PC-3 (cell line): ENCODE results near the gene IL21R. TPM values are rescaled to one million over a fixed set of nuclear protein-coding genes. Genes with fewer than 3 reads are reported as not detected.

Experiments used
- ATAC-seq: fragments of 200-7000 bp; cut with Tn5 transposase; 2 replicates; pipeline ENCODE4 v1.9.1; 2020; ENCODE audit warnings: mild to moderate bottlenecking, moderate library complexity
- BruUV-seq: library from RNA; stranded (reverse); fragments of 400-500 nt; replicated peaks from 2 replicates; lab custom pipeline; 2021; lab: Mats Ljungman, UMichigan
- CTCF ChIA-PET: fragments of 300-600 bp; sonication (Branson Sonifier 250); formaldehyde crosslinking; loops from one replicate; lab custom pipeline; 2022; ENCODE audit warnings: antibody characterized with exemption; lab: Charles Lee
- POLR2A ChIA-PET: fragments of 300-600 bp; sonication (Branson Sonifier 250); formaldehyde crosslinking; loops from one replicate; lab custom pipeline; 2022; ENCODE audit warnings: antibody characterized with exemption; ENCODE audit not compliant: unreplicated experiment; lab: Charles Lee
- DNase-seq: peaks from one replicate; pipeline ENCODE4 v3.0.0-alpha.2; 2015
- H2AFZ ChIP-seq: fragments of 300-600 bp; sonication (generic); 2 replicates; pipeline ENCODE4 v1.6.0; 2016; ENCODE audit warnings: antibody characterized with exemption, low read length
- H3F3A ChIP-seq: fragments of 300-600 bp; sonication (generic); one replicate; pipeline ENCODE4 v1.6.0; 2017; ENCODE audit warnings: antibody characterized with exemption, low read length, control low read depth, mild to moderate bottlenecking; ENCODE audit not compliant: unreplicated experiment
- H3K27ac ChIP-seq: fragments of 300-600 bp; sonication (generic); 2 replicates; pipeline ENCODE4 v1.5.1; 2016; ENCODE audit warnings: mild to moderate bottlenecking, low read length
- H3K27me3 ChIP-seq: fragments of 300-600 bp; sonication (generic); 2 replicates; pipeline ENCODE4 v1.6.1; 2016; ENCODE audit warnings: low read length, mixed read lengths
- H3K36me3 ChIP-seq: fragments of 300-600 bp; sonication (generic); 2 replicates; pipeline ENCODE4 v1.6.1; 2016; ENCODE audit warnings: low read depth, mixed run types, low read length, mixed read lengths
- H3K4me1 ChIP-seq: fragments of 300-600 bp; sonication (generic); 2 replicates; pipeline ENCODE4 v1.5.1; 2016; ENCODE audit warnings: low read length; ENCODE audit not compliant: insufficient read depth
- H3K4me2 ChIP-seq: fragments of 300-600 bp; sonication (generic); 2 replicates; pipeline ENCODE4 v1.6.0; 2016; ENCODE audit warnings: low read length
- H3K4me3 ChIP-seq: fragments of 300-600 bp; sonication (generic); 2 replicates; pipeline ENCODE4 v1.5.1; 2016; ENCODE audit warnings: mild to moderate bottlenecking, low read length, mixed read lengths
- H3K79me2 ChIP-seq: fragments of 300-600 bp; sonication (generic); 2 replicates; pipeline ENCODE4 v1.6.1; 2017; ENCODE audit warnings: low read length, mixed read lengths
- H3K9ac ChIP-seq: fragments of 300-600 bp; sonication (generic); 2 replicates; pipeline ENCODE4 v1.6.0; 2016; ENCODE audit warnings: mild to moderate bottlenecking, low read length
- H3K9me2 ChIP-seq: fragments of 300-600 bp; sonication (generic); replicated peaks from 2 replicates; pipeline ENCODE4 v1.6.1; 2016; ENCODE audit warnings: mixed run types, low read length, mixed read lengths
- H3K9me3 ChIP-seq: fragments of 300-600 bp; sonication (generic); 2 replicates; pipeline ENCODE4 v1.6.1; 2016; ENCODE audit warnings: low read length, mixed read lengths
- H4K20me1 ChIP-seq: fragments of 300-600 bp; sonication (generic); 2 replicates; pipeline ENCODE4 v1.6.1; 2016; ENCODE audit warnings: low read length, mixed read lengths
- CTCF ChIP-seq: fragments of 300-600 bp; sonication (generic); conservative IDR thresholded peaks from 2 replicates; pipeline ENCODE4 v1.5.1; 2017; ENCODE audit warnings: antibody characterized with exemption, low read depth, mild to moderate bottlenecking, low read length
- EZH2 ChIP-seq: fragments of 300-600 bp; sonication (generic); IDR thresholded peaks from one replicate; pipeline ENCODE4 v1.6.1; 2017; ENCODE audit warnings: antibody characterized with exemption, mild to moderate bottlenecking, low read length; ENCODE audit not compliant: unreplicated experiment
- EZH2phosphoT487 ChIP-seq: fragments of 300-600 bp; sonication (generic); IDR thresholded peaks from 2 replicates; pipeline ENCODE4 v1.6.1; 2018; ENCODE audit warnings: mild to moderate bottlenecking, antibody characterized with exemption, low read length, borderline replicate concordance
- intact Hi-C: fragments of 100-400 bp; cut with micrococcal nuclease; formaldehyde crosslinking; loops from 2 replicates; pipeline ENCODE4 v1.9.0; 2023
- total RNA-seq: library from RNA; depleted of rRNA; stranded (reverse); fragments of >200 nt; gene quantifications from 2 replicates; pipeline ENCODE4 v1.2.3, GENCODE V29; 2014

The IL21R gene
- total RNA-seq, 1 experiment from 2014 or later: 0.55 TPM

- intact Hi-C loops: no loop called here
- Histone ChIP-seq H3F3A (no peaks in the 10 kb centered on the region), H3K36me3 (no peaks in the 10 kb centered on the region), H4K20me1 (no peaks in the 10 kb centered on the region), H2AFZ (no peak overlapping the region), H3K4me2 (no peak overlapping the region), H3K4me1 (no peaks in the 10 kb centered on the region; the same call in 1 of the 2 replicates), H3K9ac (no peak overlapping the region), H3K27me3 (no peaks in the 10 kb centered on the region), H3K9me2 (no peaks in the 10 kb centered on the region), H3K9me3 (no peaks in the 10 kb centered on the region), H3K4me3 (no peak overlapping the region), H3K27ac (no peak overlapping the region), H3K79me2 (no peaks in the 10 kb centered on the region)
- ChIA-PET CTCF (no interaction called here), POLR2A (interaction anchor here (0.6 kb wide), 1 partner anchor 202 kb away, joined by 3 read pairs; no protein-coding TSS in a partner anchor)
- TF ChIP-seq EZH2phosphoT487 (no peak), EZH2 (no peak), CTCF (no peak)
- DNase-seq (no peak), ATAC-seq (no peak)
- BruUV-seq: no TSS peak
These were observed 3.8 kb downstream of the IL21R start for GRCh38 chr16:27405546-27406451.

- Histone ChIP-seq H3K9me2 (no peaks in the 10 kb centered on the region), H3K4me2 (no peak overlapping the region), H3K9ac (no peak overlapping the region), H3K36me3 (no peaks in the 10 kb centered on the region), H4K20me1 (no peaks in the 10 kb centered on the region), H3K27me3 (no peaks in the 10 kb centered on the region), H3K79me2 (no peaks in the 10 kb centered on the region), H3K9me3 (no peaks in the 10 kb centered on the region), H3K4me1 (no peaks in the 10 kb centered on the region), H3K4me3 (no peak overlapping the region), H3K27ac (no peak overlapping the region), H3F3A (no peaks in the 10 kb centered on the region), H2AFZ (no peak overlapping the region)
- ChIA-PET CTCF (no interaction called here), POLR2A (interaction anchor here (0.6 kb wide), 1 partner anchor 203 kb away, joined by 3 read pairs; no protein-coding TSS in a partner anchor)
- TF ChIP-seq EZH2phosphoT487: no peak
- no peak for TF ChIP-seq CTCF
- no peak for TF ChIP-seq EZH2
- intact Hi-C loops: no loop called here
- BruUV-seq: no TSS peak
- DNase-seq: no peak
- no peak for ATAC-seq
These were observed 4.6 kb downstream of the IL21R start for GRCh38 chr16:27406511-27407128.
